Stimulated activated CD4-positive, alpha-beta T cell treated with anti-CD3 and anti-CD28 coated beads, Interleukin-2, amount 100 ng/mL, for 24 hours (primary cell): ENCODE measurements around the gene CRIP1.
A peak's percentile ranks its signal among the peaks of the same experiment; 100 is the strongest.

Experiments used
- DNase-seq, 2 donors: peaks; one replicate each; pipeline ENCODE4 v3.0.0-alpha.2; 2020

The CRIP1 gene, protein sequence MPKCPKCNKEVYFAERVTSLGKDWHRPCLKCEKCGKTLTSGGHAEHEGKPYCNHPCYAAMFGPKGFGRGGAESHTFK

DNA sequence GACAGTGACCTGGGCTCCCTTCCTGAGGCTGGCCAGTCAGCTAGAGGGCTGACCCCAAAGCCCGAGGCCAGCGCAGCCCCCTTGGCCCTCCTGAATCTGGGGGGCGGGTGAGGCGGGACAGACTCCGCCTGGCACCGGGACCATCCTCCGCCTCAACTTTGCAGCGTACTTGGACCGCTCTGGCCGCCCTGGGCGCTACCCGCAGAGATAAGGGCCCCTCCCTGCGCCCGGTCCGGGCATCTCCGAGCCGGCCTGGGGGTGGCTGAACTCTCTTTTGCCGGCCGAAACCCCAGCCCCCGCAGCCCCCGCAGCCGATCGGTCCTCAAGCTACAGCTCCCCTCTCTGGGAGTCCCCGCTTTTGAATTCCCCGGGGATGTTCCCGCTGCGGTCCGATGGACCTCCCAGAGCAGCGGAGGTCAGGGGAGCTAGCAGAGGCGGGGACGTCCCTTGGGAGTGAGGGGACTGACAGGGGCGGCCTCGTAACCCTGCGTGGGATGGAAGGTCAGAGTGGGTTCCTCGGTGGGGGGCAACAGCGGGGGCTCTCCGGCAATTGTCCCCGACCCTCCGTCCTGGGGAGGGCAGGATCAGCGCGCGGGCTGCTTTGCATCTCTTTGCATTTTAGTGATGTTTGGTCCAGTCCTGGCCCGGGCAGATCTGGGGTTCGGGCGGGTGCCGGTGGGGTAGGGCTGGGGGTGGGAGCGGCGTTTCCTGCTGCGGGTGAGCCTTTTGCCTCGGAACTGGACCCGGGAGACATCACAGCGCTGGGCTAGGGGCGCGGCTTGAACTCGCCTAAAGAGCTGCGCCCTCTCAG is at the start of gene CRIP1:
CRIP1 (plus strand) TSS at position 724 of the 811 bp plus-strand sequence. CDS start 374 bp downstream, outside the sequence.
- no peak for DNase-seq

DNA sequence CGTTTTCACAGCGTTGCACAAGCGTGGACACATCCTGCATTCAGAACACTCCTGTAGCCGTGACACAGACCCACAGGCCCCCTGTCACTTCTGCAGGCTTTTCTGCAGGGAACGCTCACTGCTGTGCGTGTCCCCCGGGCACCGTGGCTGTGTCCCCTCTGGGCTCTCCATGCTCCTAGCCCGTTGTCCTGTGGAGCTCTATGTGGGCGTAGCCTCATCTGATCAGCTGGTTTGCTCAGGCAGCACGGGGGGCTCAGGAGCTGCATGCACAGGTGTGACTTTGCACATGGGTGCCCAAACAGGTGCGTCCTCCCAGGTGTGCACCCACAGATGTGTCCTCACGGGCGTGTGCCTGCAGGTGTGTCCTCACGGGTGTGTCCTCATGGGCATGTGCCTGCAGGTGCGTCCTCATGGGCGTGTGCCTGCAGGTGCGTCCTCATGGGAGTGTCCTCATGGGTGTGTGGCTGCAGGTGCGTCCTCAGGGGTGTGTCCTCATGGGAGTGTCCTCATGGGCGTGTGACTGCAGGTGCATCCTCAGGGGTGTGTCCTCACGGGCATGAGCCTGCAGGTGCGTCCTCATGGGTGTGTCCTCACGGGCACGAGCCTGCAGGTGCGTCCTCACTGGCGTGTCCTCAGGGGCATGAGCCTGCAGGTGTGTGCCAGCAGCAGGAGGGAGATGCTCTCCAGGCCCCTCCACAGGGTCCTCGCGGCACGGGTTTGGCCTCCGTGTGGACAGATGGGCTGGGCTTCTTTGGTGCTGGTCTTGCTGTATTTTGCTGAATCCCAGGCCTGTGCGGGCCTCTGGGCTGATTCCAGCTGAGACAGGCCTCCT is 49.6 kb upstream of the CRIP1 start:
- DNase-seq: no peak

DNA sequence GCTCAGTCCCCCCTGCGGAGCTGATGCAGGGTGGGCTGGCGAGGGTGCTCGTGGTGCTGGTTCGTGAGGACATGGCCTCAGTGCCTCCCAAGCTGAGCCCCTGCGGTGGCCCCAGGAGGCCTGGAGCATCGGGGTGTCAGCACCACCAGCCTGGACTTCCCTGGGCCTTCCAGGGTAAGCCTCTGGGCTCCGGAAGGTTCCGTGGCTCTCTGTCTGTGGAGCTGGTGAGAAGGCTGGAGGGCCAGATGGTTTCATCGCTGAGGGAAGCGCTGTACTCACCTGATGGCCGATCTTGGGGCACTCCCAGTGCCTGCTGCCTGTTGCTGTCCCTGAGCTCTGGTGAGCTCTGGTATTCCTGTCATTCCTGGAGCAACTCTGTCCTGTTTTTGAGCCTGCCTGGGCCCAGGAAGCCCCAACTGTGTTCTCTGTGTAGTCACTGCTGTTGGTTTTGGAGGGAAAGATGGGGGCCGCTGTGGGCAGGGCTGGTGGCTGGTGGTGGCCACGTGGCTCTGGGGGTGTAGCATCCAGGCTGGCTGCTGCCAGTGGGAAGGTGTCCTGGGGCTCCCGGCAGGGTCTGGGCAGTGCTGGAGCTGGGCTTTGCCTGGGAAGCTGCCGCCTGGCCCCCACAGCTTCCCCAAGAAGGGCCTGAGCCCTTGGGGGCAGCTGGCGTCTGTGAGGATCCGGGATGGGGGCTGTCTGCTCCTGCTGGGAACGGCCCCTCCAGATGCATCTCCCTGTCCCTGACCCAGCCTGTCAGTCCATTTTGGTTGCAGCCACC is 48.8 kb upstream of the CRIP1 start:
- DNase-seq: no peak

DNA sequence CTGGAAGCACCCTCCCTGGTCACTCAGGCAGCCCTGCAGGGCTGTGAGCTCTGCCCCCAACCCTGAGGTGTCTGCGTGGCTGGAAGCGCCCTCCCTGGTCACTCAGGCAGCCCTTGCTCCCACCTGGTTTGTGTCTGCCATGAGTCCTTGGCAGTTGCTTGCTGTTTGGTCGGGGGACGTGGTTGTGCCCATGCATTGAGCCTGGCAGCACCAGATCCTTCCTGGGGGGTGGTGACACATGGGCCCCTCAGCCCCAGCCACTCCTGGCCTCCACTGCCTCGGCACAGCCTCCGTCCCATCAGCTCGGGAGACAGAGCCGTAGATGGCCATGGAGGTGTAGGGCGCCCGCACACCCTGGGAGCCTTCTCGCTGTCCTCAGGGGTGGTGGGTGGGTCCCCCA is 47.5 kb upstream of the CRIP1 start:
- no peak for DNase-seq

DNA sequence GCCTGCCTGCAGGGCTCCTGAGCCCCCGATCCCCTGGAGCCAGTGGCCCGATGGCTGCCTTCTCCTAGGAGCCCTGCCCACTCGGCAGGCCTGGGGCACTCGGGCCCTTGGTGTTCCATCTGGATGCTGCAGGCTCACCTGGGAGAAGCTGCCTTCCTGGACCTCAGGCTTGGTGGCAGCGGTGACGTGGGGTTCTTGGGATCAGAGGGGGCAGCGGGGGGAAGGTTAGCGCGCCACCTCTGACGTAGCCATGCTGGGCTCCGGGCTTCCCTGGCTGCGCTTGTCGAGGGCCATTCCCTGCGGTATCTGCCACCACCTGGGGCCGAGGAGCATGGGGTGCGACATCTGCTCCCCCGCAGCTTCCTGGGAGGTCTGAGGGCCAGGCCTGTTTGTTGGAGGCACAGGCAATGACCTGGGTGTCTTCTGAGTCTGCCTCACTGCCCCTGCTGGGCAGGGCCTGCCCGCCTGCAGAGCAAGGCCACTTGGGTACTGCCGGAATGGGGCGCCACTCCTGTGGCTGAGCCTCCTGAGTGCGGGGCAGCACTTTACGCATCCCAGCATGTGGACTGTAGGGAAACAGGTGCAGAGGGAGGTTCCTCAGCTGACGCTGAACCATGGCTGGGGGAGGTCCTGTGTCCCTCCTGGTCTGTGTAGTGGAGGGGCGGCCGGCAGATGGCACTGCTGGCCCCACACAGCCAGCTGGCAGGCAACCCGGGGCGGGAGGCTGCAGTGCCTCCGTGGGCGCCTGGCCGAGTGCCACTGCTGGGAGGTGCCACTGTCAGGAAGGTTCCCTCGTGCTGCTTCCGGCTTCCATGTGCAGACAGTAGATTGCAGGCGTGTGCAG is 46.8 kb upstream of the CRIP1 start:
- DNase-seq: no peak

DNA sequence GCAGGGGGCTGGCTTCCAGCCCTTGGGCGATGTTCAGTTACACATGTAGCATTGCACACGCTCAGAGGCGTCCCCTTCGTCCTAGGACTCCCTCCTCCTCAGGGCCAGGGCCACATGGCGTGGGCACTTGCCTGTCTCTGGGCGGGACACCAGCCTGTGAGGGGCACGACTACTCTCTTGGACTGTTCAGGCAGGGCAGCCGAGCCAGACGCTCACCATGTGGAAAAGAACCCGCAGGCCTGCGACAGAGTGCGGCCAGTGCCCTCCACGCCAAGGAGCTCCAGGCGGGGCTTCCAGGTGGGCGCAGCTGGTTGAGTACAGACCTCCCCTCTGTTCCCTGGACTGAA is 46.2 kb upstream of the CRIP1 start:
- no peak for DNase-seq

DNA sequence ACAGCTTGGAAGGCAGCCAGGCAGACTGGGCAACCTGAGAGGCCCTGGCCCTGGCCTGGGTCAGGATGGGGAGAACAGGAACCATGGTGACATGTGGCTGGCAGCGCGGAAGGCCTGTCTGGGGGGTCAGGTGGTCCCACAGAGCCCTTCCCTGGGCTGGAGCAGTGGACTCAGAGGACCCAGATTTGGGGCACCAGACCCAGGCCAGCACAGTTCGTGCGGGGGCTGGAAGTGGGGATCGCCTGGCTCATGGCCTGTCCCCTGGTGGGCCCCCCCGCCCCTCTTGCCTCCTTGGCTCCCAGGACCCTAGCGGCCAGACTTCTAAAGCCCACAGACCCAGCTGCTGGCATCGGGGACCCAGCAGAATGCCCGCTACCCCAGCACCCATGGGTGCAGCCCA is 45.7 kb upstream of the CRIP1 start:
- no peak for DNase-seq

DNA sequence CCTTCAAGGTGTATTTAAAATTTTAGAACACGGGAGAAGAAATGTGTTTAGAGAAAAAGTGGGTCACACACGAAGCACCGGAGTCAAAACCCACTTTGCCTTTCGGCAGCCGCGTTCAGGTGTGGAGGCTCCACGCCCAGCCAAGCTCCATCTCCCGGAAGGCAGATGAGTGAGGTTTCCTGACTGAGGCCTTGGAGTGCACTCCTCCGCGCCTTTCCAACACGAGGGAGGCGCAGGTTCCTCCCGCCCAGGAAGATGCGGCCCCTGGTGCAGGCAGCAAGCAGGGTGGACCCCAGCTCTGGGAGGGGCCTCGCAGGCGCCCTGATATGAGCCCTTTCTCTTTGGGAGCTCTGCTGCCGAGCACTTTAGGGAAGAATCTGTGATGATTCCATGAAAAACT is 44.6 kb upstream of the CRIP1 start:
- no peak for DNase-seq

DNA sequence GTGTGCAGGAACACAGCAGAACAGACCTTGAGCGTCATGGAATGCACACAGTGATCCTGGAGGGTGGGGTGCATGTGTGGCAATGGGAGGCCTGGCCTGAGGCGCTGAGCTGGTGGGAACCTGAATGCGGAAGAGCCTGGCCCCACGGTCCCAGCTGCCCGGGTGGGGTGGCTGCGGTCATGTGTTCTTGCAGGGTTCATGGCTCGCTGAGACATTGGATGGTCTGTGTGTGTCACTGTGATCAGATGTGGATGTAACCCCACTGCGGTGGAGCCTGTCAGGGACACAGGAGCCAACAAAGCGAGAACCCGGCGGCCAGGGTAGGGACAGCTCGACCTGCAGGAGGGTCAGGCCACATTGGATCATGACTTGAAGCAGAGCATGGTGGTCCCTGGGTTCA is 43.9 kb upstream of the CRIP1 start:
- DNase-seq: no peak

DNA sequence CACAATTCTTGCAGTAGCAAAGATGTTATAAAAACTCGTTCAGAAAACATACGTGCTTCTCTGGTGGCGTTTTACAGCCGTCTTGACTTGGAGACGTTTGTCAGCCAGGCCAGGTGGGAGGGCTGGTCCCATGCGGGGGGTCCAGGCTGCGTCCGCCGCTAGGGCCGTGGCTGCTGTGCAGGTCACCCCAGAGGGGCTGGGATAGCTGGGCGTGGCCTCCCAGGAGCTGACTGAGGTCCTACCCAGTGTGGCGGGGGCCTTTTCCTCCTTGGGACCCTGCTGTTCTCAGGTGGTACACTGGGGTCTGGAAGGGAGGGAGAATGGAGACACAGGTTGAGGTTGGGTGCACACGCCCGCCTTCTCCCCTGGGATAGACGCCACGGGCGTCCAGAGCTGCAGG is 41.8 kb upstream of the CRIP1 start:
- DNase-seq: no peak

DNA sequence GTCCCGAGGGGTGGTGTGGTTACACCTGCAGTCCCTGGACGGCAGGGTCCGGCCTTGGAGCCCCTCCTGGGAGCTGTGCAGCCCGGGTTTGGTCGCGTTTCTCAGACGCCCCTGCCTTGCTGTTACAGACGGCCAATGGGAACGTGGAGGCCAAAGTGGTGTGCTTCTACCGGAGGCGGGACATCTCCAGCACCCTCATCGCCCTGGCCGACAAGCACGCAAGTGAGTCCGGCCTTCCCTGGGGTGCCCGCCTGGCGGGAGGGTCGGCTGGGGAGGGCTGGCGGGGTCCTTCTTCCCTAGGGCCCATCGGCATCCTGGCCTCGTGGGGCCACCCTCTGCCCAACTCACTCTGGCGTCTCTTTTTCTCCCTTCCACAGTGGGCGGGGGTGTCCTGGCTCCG is 41.4 kb upstream of the CRIP1 start:
- no peak for DNase-seq

DNA sequence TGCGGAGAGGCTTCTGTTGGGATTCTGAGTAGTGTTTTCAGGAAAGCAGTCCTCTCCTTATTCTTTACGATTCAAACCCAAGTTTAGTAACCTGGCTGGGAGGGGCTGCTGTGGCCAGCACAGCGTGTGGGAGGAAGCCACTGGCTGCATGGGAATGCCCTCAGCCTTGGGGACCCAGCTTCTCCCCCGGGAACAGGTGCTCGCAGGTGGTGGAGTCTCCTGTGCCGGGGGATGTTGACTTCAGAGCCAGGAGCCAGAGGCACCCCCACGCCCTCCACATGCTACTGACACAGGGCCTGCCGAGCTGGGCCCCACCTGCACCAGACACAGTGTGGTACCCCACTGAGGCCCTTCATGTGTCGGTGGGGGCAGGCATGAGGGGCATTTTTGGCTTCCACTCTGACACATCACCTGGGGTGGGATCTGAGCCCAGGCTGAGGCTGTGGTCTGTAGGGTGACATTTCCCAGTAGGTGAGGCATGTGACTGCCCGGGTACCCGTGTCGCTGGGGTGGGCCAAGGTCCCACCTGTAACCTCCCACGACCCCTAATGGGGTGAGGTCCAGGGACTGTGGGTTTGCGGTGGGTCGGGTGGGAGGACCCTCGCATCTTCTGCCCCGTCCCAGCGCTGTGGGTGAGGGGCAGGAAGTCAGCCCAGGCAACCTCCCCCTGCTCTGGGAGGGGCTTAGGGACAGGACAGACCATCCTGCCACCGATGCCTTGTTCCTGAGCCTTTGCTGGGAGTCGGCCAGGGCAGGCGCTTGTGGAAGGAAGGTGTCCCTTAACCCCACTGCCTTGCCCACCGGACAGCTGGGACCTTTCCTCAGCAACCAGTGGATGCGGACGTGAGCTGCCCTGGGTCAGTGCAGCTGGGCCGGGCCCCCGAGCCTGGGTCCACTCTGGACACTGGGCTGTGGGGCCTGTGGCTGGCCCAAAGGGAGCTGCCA is 40.5 kb upstream of the CRIP1 start:
- DNase-seq: no peak

DNA sequence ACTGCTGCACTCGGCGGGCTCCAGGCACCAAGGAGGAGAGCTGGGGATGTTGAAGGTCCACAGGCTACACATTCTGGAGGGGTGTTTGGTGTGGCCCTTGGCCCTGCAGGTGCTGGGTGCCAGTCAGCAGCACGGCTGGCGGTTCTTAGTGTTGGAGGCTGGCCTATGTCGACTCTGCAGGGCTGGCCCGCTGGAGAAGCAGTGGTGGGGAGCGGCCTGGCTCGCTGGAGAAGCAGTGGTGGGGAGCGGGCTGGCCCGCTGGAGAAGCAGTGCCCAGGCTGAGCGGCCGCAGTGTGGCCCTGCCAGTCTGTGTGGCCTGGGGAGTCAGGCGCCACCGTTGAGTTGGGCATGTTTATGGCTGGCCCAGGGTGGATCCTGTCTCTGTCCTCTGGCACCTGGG is 39.7 kb upstream of the CRIP1 start:
- no peak for DNase-seq

DNA sequence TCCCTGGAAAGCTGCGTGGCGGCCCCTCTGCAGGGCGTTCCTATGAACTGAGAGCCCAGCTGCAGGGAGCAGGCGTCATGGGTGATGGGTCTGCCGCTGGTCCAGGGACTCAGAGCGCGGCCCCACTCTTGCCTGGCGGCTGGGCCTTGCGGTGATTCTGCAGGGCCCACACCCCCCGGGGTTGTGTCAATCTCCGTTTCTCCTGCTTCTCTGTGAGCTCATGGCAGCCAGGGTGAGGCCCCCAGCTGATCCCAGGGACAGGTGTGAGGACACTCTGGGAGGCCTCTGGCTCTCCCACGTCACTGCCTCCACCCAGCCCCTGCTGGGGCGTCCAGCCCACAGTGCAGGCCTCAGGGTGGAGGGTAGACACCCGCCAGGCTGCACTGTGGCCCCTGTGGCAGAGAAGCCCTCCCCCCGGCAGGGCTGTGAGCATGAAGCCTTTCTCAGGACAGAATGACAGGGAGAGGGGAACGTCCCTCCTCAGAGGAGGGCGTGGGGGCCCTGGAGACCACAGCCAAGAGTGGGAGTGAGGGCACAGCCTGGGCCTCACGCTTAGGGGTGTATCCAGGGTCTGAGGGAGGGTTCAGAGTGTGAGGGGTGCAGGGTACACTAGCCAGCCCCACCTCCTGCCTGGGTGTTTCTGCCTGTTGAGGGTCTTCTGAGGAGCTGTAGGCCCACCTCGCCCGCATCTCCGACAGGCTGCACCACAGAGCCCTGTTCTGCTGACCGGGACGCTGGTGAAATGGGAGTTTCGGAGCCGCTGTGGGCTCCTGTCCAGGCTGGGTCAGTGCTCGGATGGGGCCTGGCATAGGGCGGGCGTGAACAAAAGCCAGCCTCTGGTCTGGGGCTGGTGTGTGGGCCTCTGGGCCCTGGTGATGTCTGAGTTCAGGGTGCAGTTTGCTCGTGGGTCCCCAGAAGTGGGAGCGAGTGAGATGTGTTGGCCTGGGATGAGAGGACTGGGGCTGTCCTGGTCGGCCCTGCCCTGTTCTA is 38.7 kb upstream of the CRIP1 start:
- DNase-seq: no peak

DNA sequence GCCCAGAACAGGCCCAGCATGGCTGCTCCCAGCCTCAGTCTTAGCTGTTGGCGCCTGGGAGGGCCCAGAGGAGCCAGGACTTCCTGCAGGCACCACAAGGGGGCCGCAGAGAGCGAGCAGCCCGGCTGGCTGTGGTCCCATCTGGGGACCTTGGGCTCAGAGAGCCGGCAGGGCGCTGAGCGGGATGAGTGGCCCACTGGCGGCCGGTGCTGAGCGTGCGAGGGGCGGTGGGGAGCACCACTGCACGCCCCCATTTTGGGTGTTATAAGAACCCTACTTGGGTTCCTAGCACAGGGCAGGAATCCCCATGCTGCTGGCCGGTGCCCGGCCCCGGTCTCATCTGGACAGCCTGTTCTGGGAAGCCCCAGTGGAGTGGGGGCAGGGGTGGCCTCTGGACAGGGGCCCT is 38.0 kb upstream of the CRIP1 start:
- DNase-seq: peak; percentile 65 to 71

DNA sequence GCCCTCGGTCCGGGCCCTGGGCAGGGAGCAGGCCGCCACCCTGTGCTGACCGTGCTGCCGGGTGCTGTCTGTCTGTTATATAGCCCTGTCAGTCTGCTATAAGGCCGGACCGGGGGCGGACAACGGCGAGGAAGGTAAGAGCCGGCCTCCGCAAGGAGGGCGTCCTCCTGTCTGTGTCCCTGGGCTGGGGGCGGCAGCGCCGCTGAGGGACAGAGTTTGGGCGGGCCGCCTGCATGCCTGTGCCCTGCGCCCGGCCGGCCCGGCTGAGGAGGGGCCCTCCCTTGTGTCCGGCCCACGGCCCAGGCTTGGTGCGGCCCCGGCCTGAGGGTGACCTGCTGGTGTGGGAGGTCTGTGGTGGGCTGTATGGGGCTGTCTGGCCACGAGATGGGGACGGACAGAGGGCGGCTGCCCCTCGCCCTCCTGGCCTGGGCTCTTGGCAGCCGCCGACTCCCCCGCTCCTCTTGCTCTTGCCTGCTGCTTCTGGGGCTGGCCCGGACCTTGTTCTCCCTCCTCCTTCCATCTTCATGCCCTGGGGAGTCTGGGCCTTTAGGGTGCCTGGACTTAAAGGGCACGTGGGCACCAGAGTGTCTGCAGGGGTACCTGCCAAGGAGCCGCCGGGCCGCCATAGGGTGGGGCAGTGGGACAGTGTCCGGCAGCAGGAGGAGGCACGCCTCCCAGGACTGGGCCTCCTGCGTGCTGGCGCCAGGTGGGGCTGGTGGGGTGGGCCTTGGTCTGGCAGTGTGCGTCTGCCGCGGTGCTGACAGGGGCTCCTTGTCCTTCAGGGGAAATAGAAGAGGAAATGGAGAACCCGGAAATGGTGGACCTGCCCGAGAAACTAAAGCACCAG is 37.2 kb upstream of the CRIP1 start:
- no peak for DNase-seq

DNA sequence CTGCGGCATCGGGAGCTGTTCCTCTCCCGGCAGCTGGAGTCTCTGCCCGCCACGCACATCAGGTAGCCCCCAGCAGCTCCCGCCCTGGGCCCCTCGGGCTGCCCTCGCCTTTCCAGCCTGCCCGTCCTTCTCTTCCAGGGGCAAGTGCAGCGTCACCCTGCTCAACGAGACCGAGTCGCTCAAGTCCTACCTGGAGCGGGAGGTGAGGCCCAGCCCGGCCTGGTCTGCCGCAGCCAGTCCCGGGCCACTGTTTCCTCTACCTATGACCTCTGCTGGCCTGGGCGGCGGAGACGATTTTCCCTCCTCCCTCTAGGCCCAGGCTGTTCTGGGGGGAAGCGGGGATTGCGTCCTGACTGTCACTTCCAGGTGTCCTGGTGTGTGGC is 36.6 kb upstream of the CRIP1 start:
- DNase-seq: no peak

DNA sequence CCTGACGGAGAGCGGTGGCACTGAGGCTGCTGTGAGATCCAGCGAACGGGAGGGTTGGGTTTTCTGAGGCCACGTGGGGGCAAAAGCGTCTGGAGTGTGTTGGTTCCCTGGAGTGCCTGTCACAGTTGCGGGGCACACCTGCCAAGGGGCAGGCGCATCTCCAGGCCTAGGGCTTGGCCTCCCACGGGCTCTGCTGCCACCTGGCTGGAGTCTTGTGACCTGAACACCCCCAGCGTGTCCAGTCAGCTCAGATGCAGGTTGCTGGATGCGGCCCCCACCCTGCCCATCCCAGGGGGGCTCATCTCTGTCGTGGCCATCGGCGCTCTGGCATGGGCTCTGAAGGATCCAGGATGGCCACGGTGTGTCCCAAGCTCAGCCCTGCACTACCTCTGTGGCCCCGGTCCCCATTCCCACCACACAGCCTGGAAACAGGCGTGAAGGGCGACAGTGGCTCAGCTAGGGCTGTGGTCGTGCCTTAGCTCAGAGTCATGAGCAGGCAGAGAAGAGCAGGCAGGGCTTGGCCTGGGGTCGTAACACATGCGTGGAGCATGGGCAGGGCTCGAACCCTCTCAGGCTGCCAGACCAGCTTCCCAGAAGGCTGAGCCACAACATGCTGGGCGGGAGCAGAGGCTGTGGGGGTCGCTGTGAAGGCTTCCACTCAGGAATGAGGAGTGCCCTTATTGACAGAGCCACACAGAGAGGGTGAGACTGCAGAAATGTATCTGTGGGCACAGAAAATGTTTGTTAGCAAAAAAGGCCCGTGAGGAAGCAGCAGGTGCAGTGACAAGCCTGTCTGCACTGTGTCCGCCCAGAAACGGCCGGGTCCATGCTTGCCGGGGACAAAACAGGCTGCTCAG is 35.6 kb upstream of the CRIP1 start:
- DNase-seq: no peak
